HEK293T (cell line): ENCODE results near the gene SYNPO2.

Source experiments
- BHLHE40 ChIP-seq: fragments of 450-650 bp; IDR thresholded peaks from 2 replicates; pipeline ENCODE4 v1.6.1; 2016; ENCODE audit warnings: mild to moderate bottlenecking, moderate library complexity, borderline replicate concordance
- FOXA1 ChIP-seq: fragments of 450-650 bp; IDR thresholded peaks from 2 replicates; pipeline ENCODE4 v1.6.1; 2016; ENCODE audit warnings: mild to moderate bottlenecking
- HDGF ChIP-seq: fragments of 450-650 bp; IDR thresholded peaks from 2 replicates; pipeline ENCODE4 v1.6.1; 2017; ENCODE audit warnings: antibody characterized with exemption, borderline replicate concordance
- L3MBTL2 ChIP-seq: fragments of 450-650 bp; conservative IDR thresholded peaks from 2 replicates; pipeline ENCODE4 v1.6.1; 2016; ENCODE audit warnings: mild to moderate bottlenecking
- LEF1 ChIP-seq: fragments of 450-650 bp; IDR thresholded peaks from 2 replicates; pipeline ENCODE4 v1.6.1; 2017; ENCODE audit warnings: mild to moderate bottlenecking, borderline replicate concordance
- TF ChIP-seq, protein P1 (sequence below): fragments of 450-650 bp; IDR thresholded peaks from 2 replicates; pipeline ENCODE4 v1.6.1; 2016

DNA sequence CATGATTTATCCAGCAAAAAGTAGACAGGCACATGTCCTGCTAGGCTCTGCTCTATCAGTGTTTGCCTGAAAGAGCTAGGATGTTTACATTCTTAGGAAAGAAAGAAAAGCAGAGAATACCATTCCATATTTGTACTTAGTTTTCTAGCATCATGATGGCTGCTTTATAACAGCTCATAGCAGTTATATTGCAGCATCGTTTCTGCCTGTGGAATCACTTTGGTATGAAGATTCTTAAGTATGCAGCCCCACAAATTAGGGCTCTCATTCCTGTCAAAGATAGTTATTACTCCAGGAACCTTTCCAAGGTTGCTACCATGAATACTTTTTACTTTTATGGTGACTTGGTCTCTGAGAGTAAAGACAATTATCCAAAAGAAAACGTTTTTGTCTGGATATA, 128.0 kb downstream of the SYNPO2 start:
- TF ChIP-seq HDGF: no peak
- TF ChIP-seq, protein P1, sequence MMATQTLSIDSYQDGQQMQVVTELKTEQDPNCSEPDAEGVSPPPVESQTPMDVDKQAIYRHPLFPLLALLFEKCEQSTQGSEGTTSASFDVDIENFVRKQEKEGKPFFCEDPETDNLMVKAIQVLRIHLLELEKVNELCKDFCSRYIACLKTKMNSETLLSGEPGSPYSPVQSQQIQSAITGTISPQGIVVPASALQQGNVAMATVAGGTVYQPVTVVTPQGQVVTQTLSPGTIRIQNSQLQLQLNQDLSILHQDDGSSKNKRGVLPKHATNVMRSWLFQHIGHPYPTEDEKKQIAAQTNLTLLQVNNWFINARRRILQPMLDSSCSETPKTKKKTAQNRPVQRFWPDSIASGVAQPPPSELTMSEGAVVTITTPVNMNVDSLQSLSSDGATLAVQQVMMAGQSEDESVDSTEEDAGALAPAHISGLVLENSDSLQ: no peak
- TF ChIP-seq BHLHE40: no peak
- TF ChIP-seq FOXA1: no peak
- TF ChIP-seq LEF1: no peak
- no peak for TF ChIP-seq L3MBTL2
